ENCODE results near the gene HOXC5. TPM values are rescaled to one million over a fixed set of nuclear protein-coding genes. Genes with fewer than 3 reads are reported as not detected.

Gene HOXC5
- total RNA-seq, 1 experiment from 2014 or later: not detected

- peaks cover 11% of the 10 kb centered on the region for H3K36me3 Mint-ChIP-seq (ENCODE audit: insufficient read depth, unreplicated experiment)
- H3K4me3 Mint-ChIP-seq (ENCODE audit: low read depth, unreplicated experiment): no peak overlapping the region
- no peak for TF ChIP-seq CTCF (IDR thresholded peaks at IDR 0.05; ENCODE audit: unreplicated experiment)
- intact Hi-C loops (cut with micrococcal nuclease; ENCODE audit: unreplicated experiment): no loop called here
- no TSS peak for BruUV-seq (replicated peaks)
- H3K4me1 Mint-ChIP-seq (ENCODE audit: low read depth, unreplicated experiment): no peaks in the 10 kb centered on the region
- CTCF ChIA-PET: no interaction called here
- H3K27me3 Mint-ChIP-seq (ENCODE audit: unreplicated experiment): peaks cover 80% of the 10 kb centered on the region
- no peak overlapping the region for H3K27ac Mint-ChIP-seq (ENCODE audit: unreplicated experiment)
- no peaks in the 10 kb centered on the region for H3K9me3 Mint-ChIP-seq (ENCODE audit: low read depth, unreplicated experiment)
- no peak for DNase-seq
Observed at GRCh38 chr12:54020591-54021405, 12.1 kb upstream of the HOXC5 start.

GRCh38 chr12:54021432-54022013 is 11.3 kb upstream of the HOXC5 start:
- Mint-ChIP-seq H3K4me3 (ENCODE audit: low read depth, unreplicated experiment) (no peak overlapping the region), H3K9me3 (ENCODE audit: low read depth, unreplicated experiment) (no peaks in the 10 kb centered on the region), H3K27me3 (ENCODE audit: unreplicated experiment) (peaks cover 87% of the 10 kb centered on the region), H3K27ac (ENCODE audit: unreplicated experiment) (no peak overlapping the region), H3K4me1 (ENCODE audit: low read depth, unreplicated experiment) (no peaks in the 10 kb centered on the region), H3K36me3 (ENCODE audit: insufficient read depth, unreplicated experiment) (peaks cover 11% of the 10 kb centered on the region)
- intact Hi-C loops (cut with micrococcal nuclease; ENCODE audit: unreplicated experiment): no loop called here
- no TSS peak for BruUV-seq (replicated peaks)
- DNase-seq: peak; percentile 32
- TF ChIP-seq CTCF (IDR thresholded peaks at IDR 0.05; ENCODE audit: unreplicated experiment): no peak
- CTCF ChIA-PET: interaction anchor here (0.6 to 1.0 kb wide), 3 partner anchors 9 to 1710 kb away, joined by 3 to 4 read pairs (median 3); no protein-coding TSS in a partner anchor

- intact Hi-C loops (cut with micrococcal nuclease; ENCODE audit: unreplicated experiment): no loop called here
- Mint-ChIP-seq H3K27me3 (ENCODE audit: unreplicated experiment) (peaks cover 90% of the 10 kb centered on the region), H3K9me3 (ENCODE audit: low read depth, unreplicated experiment) (no peaks in the 10 kb centered on the region), H3K36me3 (ENCODE audit: insufficient read depth, unreplicated experiment) (peaks cover under 1% of the 10 kb centered on the region), H3K4me1 (ENCODE audit: low read depth, unreplicated experiment) (no peaks in the 10 kb centered on the region), H3K4me3 (ENCODE audit: low read depth, unreplicated experiment) (no peak overlapping the region), H3K27ac (ENCODE audit: unreplicated experiment) (no peak overlapping the region)
- no peak for TF ChIP-seq CTCF (IDR thresholded peaks at IDR 0.05; ENCODE audit: unreplicated experiment)
- DNase-seq: no peak
- CTCF ChIA-PET: interaction anchor here (0.6 to 1.6 kb wide), 4 partner anchors 9 to 1519 kb away, joined by 3 to 5 read pairs (median 3); partner anchors contain the start of gene HOXC5
- BruUV-seq (replicated peaks): no TSS peak
Observed at GRCh38 chr12:54022960-54023884, 9.6 kb upstream of the HOXC5 start.

- CTCF ChIA-PET: interaction anchor here (0.7 to 1.6 kb wide), 3 partner anchors 9 to 307 kb away, joined by 3 to 5 read pairs (median 3); partner anchors contain the start of gene HOXC5
- intact Hi-C loops (cut with micrococcal nuclease; ENCODE audit: unreplicated experiment): no loop called here
- Mint-ChIP-seq H3K4me3 (ENCODE audit: low read depth, unreplicated experiment) (no peak overlapping the region), H3K36me3 (ENCODE audit: insufficient read depth, unreplicated experiment) (peaks cover 6% of the 10 kb centered on the region), H3K4me1 (ENCODE audit: low read depth, unreplicated experiment) (no peaks in the 10 kb centered on the region), H3K9me3 (ENCODE audit: low read depth, unreplicated experiment) (no peaks in the 10 kb centered on the region), H3K27ac (ENCODE audit: unreplicated experiment) (no peak overlapping the region), H3K27me3 (ENCODE audit: unreplicated experiment) (peaks cover 100% of the 10 kb centered on the region)
- DNase-seq: no peak
- TF ChIP-seq CTCF (IDR thresholded peaks at IDR 0.05; ENCODE audit: unreplicated experiment): no peak
- BruUV-seq (replicated peaks): no TSS peak
Observed at GRCh38 chr12:54024127-54024526, 8.7 kb upstream of the HOXC5 start.
